ENCODE results near the gene SLC25A13.
A peak's percentile ranks its signal among the peaks of the same experiment; 100 is the strongest.
"Not testable (repeated sequence)": the region's sequence is repeated elsewhere in the genome, so short reads cannot be mapped to it uniquely, and the experiment has no call there.

SLC25A13 gene

GRCh38 chr7:96358236-96358971 is 36.5 kb upstream of the SLC25A13 start:
- H3K14ac ChIP-seq (ENCODE audit: low read length); H2BK12ac ChIP-seq (ENCODE audit: low read length); H3K79me2 ChIP-seq (ENCODE audit: control insufficient read depth, insufficient read depth, low read length, poor library complexity); H2AK5ac ChIP-seq (ENCODE audit: low read length); H4K12ac ChIP-seq (ENCODE audit: low read depth, low read length); H2BK120ac ChIP-seq (ENCODE audit: insufficient read depth, low read length, poor library complexity); H3K9me3 ChIP-seq (ENCODE audit: insufficient read depth, low read depth, low read length); H4K91ac ChIP-seq (ENCODE audit: low read depth, low read length); H2BK5ac ChIP-seq (ENCODE audit: low read depth, low read length, poor library complexity); H3K27ac ChIP-seq (ENCODE audit: low read depth, low read length); H3K9ac ChIP-seq (ENCODE audit: low read length); H3K4me2 ChIP-seq (ENCODE audit: low read length); H2AFZ ChIP-seq (ENCODE audit: insufficient read depth, low read length, poor library complexity); H3K79me1 ChIP-seq (ENCODE audit: low read length); H3K4ac ChIP-seq (ENCODE audit: low read depth, low read length); H3K23ac ChIP-seq (ENCODE audit: low read length); H3K18ac ChIP-seq (ENCODE audit: low read length); H3K27me3 ChIP-seq (ENCODE audit: insufficient read depth, low read length); H3K4me3 ChIP-seq (ENCODE audit: low read depth, low read length); H4K8ac ChIP-seq (ENCODE audit: low read depth, low read length); H3K36me3 ChIP-seq (ENCODE audit: control insufficient read depth in 1 of 2, insufficient read depth in 2 of 2, low read length in 2 of 2); H3K4me1 ChIP-seq (ENCODE audit: control insufficient read depth in 1 of 2, insufficient read depth in 2 of 2, low read length in 2 of 2): not testable (repeated sequence)
- WGBS (ENCODE audit: extremely low coverage, insufficient coverage, insufficient read length): no CpG with 5 or more reads among the region's 25 CpGs
- peak in 1 of 2 donors; percentile 13 for DNase-seq

- no peak overlapping the region for H2BK12ac ChIP-seq (ENCODE audit: low read length)
- no peak overlapping the region for H3K4me2 ChIP-seq (ENCODE audit: low read length)
- H3K36me3 ChIP-seq (ENCODE audit: control insufficient read depth in 1 of 2, insufficient read depth in 2 of 2, low read length in 2 of 2): no peaks in the 10 kb centered on the region
- H3K27ac ChIP-seq (ENCODE audit: low read depth, low read length): no peak overlapping the region
- H3K9me3 ChIP-seq (ENCODE audit: insufficient read depth, low read depth, low read length): no peaks in the 10 kb centered on the region
- H3K4me3 ChIP-seq (ENCODE audit: low read depth, low read length): no peak overlapping the region
- no peak overlapping the region for H4K12ac ChIP-seq (ENCODE audit: low read depth, low read length)
- no peak overlapping the region for H2BK5ac ChIP-seq (ENCODE audit: low read depth, low read length, poor library complexity)
- H3K79me1 ChIP-seq (ENCODE audit: low read length): no peaks in the 10 kb centered on the region
- no peaks in the 10 kb centered on the region for H3K27me3 ChIP-seq (ENCODE audit: insufficient read depth, low read length)
- H2AK5ac ChIP-seq (ENCODE audit: low read length): no peak overlapping the region
- no peak overlapping the region for H4K8ac ChIP-seq (ENCODE audit: low read depth, low read length)
- no peak overlapping the region for H2BK120ac ChIP-seq (ENCODE audit: insufficient read depth, low read length, poor library complexity)
- H3K23ac ChIP-seq (ENCODE audit: low read length): no peak overlapping the region
- no peak overlapping the region for H2AFZ ChIP-seq (ENCODE audit: insufficient read depth, low read length, poor library complexity)
- no peak for DNase-seq
- H3K4ac ChIP-seq (ENCODE audit: low read depth, low read length): no peak overlapping the region
- H4K91ac ChIP-seq (ENCODE audit: low read depth, low read length): no peak overlapping the region
- no peak overlapping the region for H3K18ac ChIP-seq (ENCODE audit: low read length)
- H3K4me1 ChIP-seq (ENCODE audit: control insufficient read depth in 1 of 2, insufficient read depth in 2 of 2, low read length in 2 of 2): no peaks in the 10 kb centered on the region
- no peaks in the 10 kb centered on the region for H3K79me2 ChIP-seq (ENCODE audit: control insufficient read depth, insufficient read depth, low read length, poor library complexity)
- no peak overlapping the region for H3K9ac ChIP-seq (ENCODE audit: low read length)
- no peak overlapping the region for H3K14ac ChIP-seq (ENCODE audit: low read length)
- WGBS (ENCODE audit: extremely low coverage, insufficient coverage, insufficient read length): no CpG with 5 or more reads among the region's 2 CpGs
Measured at GRCh38 chr7:96355990-96356506, 34.1 kb upstream of the SLC25A13 start.

- H3K4me3 ChIP-seq (ENCODE audit: low read depth, low read length): no peak overlapping the region
- no peaks in the 10 kb centered on the region for H3K79me2 ChIP-seq (ENCODE audit: control insufficient read depth, insufficient read depth, low read length, poor library complexity)
- no peak overlapping the region for H2AFZ ChIP-seq (ENCODE audit: insufficient read depth, low read length, poor library complexity)
- H3K79me1 ChIP-seq (ENCODE audit: low read length): no peaks in the 10 kb centered on the region
- no peaks in the 10 kb centered on the region for H3K36me3 ChIP-seq (ENCODE audit: control insufficient read depth in 1 of 2, insufficient read depth in 2 of 2, low read length in 2 of 2)
- no peak overlapping the region for H2BK12ac ChIP-seq (ENCODE audit: low read length)
- H3K4ac ChIP-seq (ENCODE audit: low read depth, low read length): no peak overlapping the region
- no peak overlapping the region for H3K23ac ChIP-seq (ENCODE audit: low read length)
- H3K4me2 ChIP-seq (ENCODE audit: low read length): no peak overlapping the region
- H4K91ac ChIP-seq (ENCODE audit: low read depth, low read length): no peak overlapping the region
- H3K18ac ChIP-seq (ENCODE audit: low read length): no peak overlapping the region
- DNase-seq: no peak
- H3K14ac ChIP-seq (ENCODE audit: low read length): no peak overlapping the region
- H2BK120ac ChIP-seq (ENCODE audit: insufficient read depth, low read length, poor library complexity): no peak overlapping the region
- H3K4me1 ChIP-seq (ENCODE audit: control insufficient read depth in 1 of 2, insufficient read depth in 2 of 2, low read length in 2 of 2): no peaks in the 10 kb centered on the region
- no peak overlapping the region for H3K9ac ChIP-seq (ENCODE audit: low read length)
- no peak overlapping the region for H3K27ac ChIP-seq (ENCODE audit: low read depth, low read length)
- H4K8ac ChIP-seq (ENCODE audit: low read depth, low read length): no peak overlapping the region
- H4K12ac ChIP-seq (ENCODE audit: low read depth, low read length): no peak overlapping the region
- H3K27me3 ChIP-seq (ENCODE audit: insufficient read depth, low read length): no peaks in the 10 kb centered on the region
- no peaks in the 10 kb centered on the region for H3K9me3 ChIP-seq (ENCODE audit: insufficient read depth, low read depth, low read length)
- WGBS (ENCODE audit: extremely low coverage, insufficient coverage, insufficient read length): no CpG with 5 or more reads among the region's 3 CpGs
- no peak overlapping the region for H2BK5ac ChIP-seq (ENCODE audit: low read depth, low read length, poor library complexity)
- H2AK5ac ChIP-seq (ENCODE audit: low read length): no peak overlapping the region
Measured at GRCh38 chr7:96354881-96355280, 33.0 kb upstream of the SLC25A13 start.

- WGBS (ENCODE audit: extremely low coverage, insufficient coverage, insufficient read length): no CpG with 5 or more reads among the region's 3 CpGs
- no peak overlapping the region for H4K91ac ChIP-seq (ENCODE audit: low read depth, low read length)
Measured at GRCh38 chr7:96349572-96349971, 27.7 kb upstream of the SLC25A13 start.

More at GRCh38 chr7:96349572-96349971, 27.7 kb upstream of the SLC25A13 start:
- no peak overlapping the region for H2AFZ ChIP-seq (ENCODE audit: insufficient read depth, low read length, poor library complexity)
- H3K9me3 ChIP-seq (ENCODE audit: insufficient read depth, low read depth, low read length): no peaks in the 10 kb centered on the region
- H3K4me2 ChIP-seq (ENCODE audit: low read length): no peak overlapping the region
- H3K18ac ChIP-seq (ENCODE audit: low read length): no peak overlapping the region
- no peak overlapping the region for H2BK120ac ChIP-seq (ENCODE audit: insufficient read depth, low read length, poor library complexity)
- DNase-seq: no peak
- H3K79me2 ChIP-seq (ENCODE audit: control insufficient read depth, insufficient read depth, low read length, poor library complexity): no peaks in the 10 kb centered on the region
- no peak overlapping the region for H3K14ac ChIP-seq (ENCODE audit: low read length)
- H2BK12ac ChIP-seq (ENCODE audit: low read length): no peak overlapping the region
- H3K23ac ChIP-seq (ENCODE audit: low read length): no peak overlapping the region
- no peak overlapping the region for H3K27ac ChIP-seq (ENCODE audit: low read depth, low read length)
- no peak overlapping the region for H4K12ac ChIP-seq (ENCODE audit: low read depth, low read length)
- no peaks in the 10 kb centered on the region for H3K27me3 ChIP-seq (ENCODE audit: insufficient read depth, low read length)
- H3K4ac ChIP-seq (ENCODE audit: low read depth, low read length): no peak overlapping the region
- no peak overlapping the region for H3K4me3 ChIP-seq (ENCODE audit: low read depth, low read length)
- no peaks in the 10 kb centered on the region for H3K79me1 ChIP-seq (ENCODE audit: low read length)
- H3K36me3 ChIP-seq (ENCODE audit: control insufficient read depth in 1 of 2, insufficient read depth in 2 of 2, low read length in 2 of 2): no peaks in the 10 kb centered on the region
- no peak overlapping the region for H2AK5ac ChIP-seq (ENCODE audit: low read length)
- H3K9ac ChIP-seq (ENCODE audit: low read length): no peak overlapping the region
- H3K4me1 ChIP-seq (ENCODE audit: control insufficient read depth in 1 of 2, insufficient read depth in 2 of 2, low read length in 2 of 2): no peaks in the 10 kb centered on the region
- no peak overlapping the region for H2BK5ac ChIP-seq (ENCODE audit: low read depth, low read length, poor library complexity)
- no peak overlapping the region for H4K8ac ChIP-seq (ENCODE audit: low read depth, low read length)
